Measurements from ENCODE around the gene PCDH17.

Gene PCDH17

GRCh38 chr13:57637515-57637914 is 6.0 kb downstream of the PCDH17 start:
- no peak for DNase-seq

GRCh38 chr13:57638186-57638890 is 6.8 kb downstream of the PCDH17 start:
- DNase-seq = no peak

GRCh38 chr13:57640607-57641006 is 9.1 kb downstream of the PCDH17 start:
- DNase-seq = no peak

- no peak for DNase-seq
Measured at GRCh38 chr13:57641051-57641450, 9.5 kb downstream of the PCDH17 start.

- no peak for DNase-seq
Measured at GRCh38 chr13:57644106-57644505, 12.6 kb downstream of the PCDH17 start.

- no peak for DNase-seq
Measured at GRCh38 chr13:57653229-57653989, 21.9 kb downstream of the PCDH17 start.

GRCh38 chr13:57665481-57665880 is 33.9 kb downstream of the PCDH17 start:
- no peak for DNase-seq

GRCh38 chr13:57666131-57666953 is 34.8 kb downstream of the PCDH17 start:
- DNase-seq = no peak

GRCh38 chr13:57672168-57672567 is 40.6 kb downstream of the PCDH17 start:
- no peak for DNase-seq

GRCh38 chr13:57673197-57673596 is 41.7 kb downstream of the PCDH17 start:
- no peak for DNase-seq

GRCh38 chr13:57675526-57675925 is 44.0 kb downstream of the PCDH17 start:
- DNase-seq = no peak

GRCh38 chr13:57680609-57681008 is 49.1 kb downstream of the PCDH17 start:
- DNase-seq = no peak

- DNase-seq = no peak
Measured at GRCh38 chr13:57682128-57682716, 50.7 kb downstream of the PCDH17 start.

- no peak for DNase-seq
Measured at GRCh38 chr13:57698851-57699250, 67.3 kb downstream of the PCDH17 start.

- no peak for DNase-seq
Measured at GRCh38 chr13:57704031-57704430, 72.5 kb downstream of the PCDH17 start.

- no peak for DNase-seq
Measured at GRCh38 chr13:57716295-57716694, 84.8 kb downstream of the PCDH17 start.

- DNase-seq = no peak
Measured at GRCh38 chr13:57724486-57725272, 93.1 kb downstream of the PCDH17 start.

GRCh38 chr13:57725480-57725879 is 93.9 kb downstream of the PCDH17 start:
- DNase-seq = no peak

GRCh38 chr13:57726981-57727380 is 95.4 kb downstream of the PCDH17 start:
- DNase-seq = no peak

GRCh38 chr13:57734306-57734705 is 102.8 kb downstream of the PCDH17 start:
- no peak for DNase-seq

- DNase-seq = no peak
Measured at GRCh38 chr13:57739089-57739488, 107.5 kb downstream of the PCDH17 start.

GRCh38 chr13:57739543-57740190 is 108.1 kb downstream of the PCDH17 start:
- no peak for DNase-seq
